ENCODE results near the gene NES. TPM values are rescaled to one million over a fixed set of nuclear protein-coding genes. Genes with fewer than 3 reads are reported as not detected.

The NES gene
- total and polyA plus RNA-seq, 12 donors, result 7.7 to 26.9 (median 14.0) TPM

DNA sequence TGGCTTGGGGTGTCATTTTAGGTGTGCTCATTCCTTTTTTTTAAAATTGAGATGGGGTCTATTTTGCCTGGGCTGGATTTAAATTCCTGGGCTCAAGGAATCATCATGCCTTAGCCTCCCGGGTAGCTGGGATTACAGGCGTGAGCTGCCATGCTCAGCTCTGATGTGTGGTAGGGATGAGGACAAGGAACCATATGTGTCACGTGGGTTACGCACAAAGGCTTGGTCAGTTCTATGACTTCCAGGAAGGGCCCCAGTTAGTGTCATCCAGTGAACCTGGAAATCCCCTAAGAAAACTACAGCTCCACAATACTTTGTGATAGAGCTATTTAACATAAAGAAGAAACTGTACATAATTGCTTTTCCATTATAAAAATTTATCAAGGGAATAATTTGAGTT, 44.3 kb upstream of the NES start:
- no peak for DNase-seq
- no peaks in the 10 kb centered on the region for H3K27me3 ChIP-seq
- 86 to 93% (median 89%) methylated on average over 4 of the region's 4 CpGs for WGBS, 4 donors
- H3K27ac ChIP-seq, result no peak overlapping the region
- no peak overlapping the region for H3K4me3 ChIP-seq
- H3K9me3 ChIP-seq (replicated peaks in 1 of 3), result no peaks in the 10 kb centered on the region
- no peak for TF ChIP-seq CTCF (IDR thresholded peaks at IDR 0.05)
- no peak for TF ChIP-seq POLR2A (IDR thresholded peaks at IDR 0.05)
- intact Hi-C loops (cut with DNase I), result loop anchor here in 1 of 2 donors (10.0 kb wide), 1 partner anchor 143 kb away; the partner anchor contains the start of gene NTRK1
- peaks cover 0 to 35% of the 10 kb centered on the region in 2 donors for H3K36me3 ChIP-seq (replicated peaks in 1 of 2)
- peaks cover 15 to 23% of the 10 kb centered on the region in 2 donors for H3K4me1 ChIP-seq (replicated peaks in 1 of 2)

DNA sequence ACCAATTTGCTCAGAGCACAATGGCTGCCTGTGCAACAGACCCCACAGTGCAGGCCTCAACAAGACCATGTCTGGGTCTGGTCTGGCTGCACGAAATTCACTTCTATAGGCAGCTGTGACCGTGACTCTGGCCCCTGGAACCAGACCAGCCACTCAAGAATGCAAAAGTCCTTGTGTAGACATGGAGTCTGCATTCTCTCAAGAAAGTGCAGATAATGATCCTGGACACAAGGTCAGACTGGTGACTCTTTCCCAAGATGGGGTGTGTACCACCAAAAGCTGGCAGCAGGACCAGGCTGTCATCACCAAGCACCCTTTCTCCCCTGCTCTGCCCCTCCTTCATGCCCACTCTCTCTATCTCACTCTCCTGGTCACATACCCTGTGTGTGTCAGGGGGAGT, 43.9 kb upstream of the NES start:
- intact Hi-C loops (cut with DNase I), result loop anchor here in 1 of 2 donors (10.0 kb wide), 1 partner anchor 144 kb away; the partner anchor contains the start of gene NTRK1
- H3K27ac ChIP-seq, result no peak overlapping the region
- H3K4me1 ChIP-seq (replicated peaks in 1 of 2), result peaks cover 11 to 19% of the 10 kb centered on the region in 2 donors
- H3K27me3 ChIP-seq, result no peaks in the 10 kb centered on the region
- H3K9me3 ChIP-seq (replicated peaks in 1 of 3), result no peaks in the 10 kb centered on the region
- no peak for TF ChIP-seq CTCF (IDR thresholded peaks at IDR 0.05)
- no peak overlapping the region for H3K4me3 ChIP-seq
- 29 to 50% (median 47%) methylated on average over 1 to 2 of the region's 2 CpGs for WGBS, 4 donors
- peak in 1 of 7 donors; percentile 48 for DNase-seq
- H3K36me3 ChIP-seq (replicated peaks in 1 of 2), result peaks cover 0 to 35% of the 10 kb centered on the region in 2 donors

GRCh38 chr1:156717351-156717750, 40.1 kb upstream of the NES start:
- intact Hi-C loops (cut with DNase I), result no loop called here
- WGBS, 4 donors, result 86 to 97% (median 95%) methylated on average over 4 of the region's 4 CpGs
- Histone ChIP-seq H3K27me3 (no peaks in the 10 kb centered on the region), H3K4me1 (replicated peaks in 1 of 2) (peaks cover 8% of the 10 kb centered on the region in 2 donors), H3K9me3 (replicated peaks in 1 of 3) (no peaks in the 10 kb centered on the region), H3K27ac (no peak overlapping the region), H3K4me3 (no peak overlapping the region), H3K36me3 (replicated peaks in 1 of 2) (peaks cover 0 to 15% of the 10 kb centered on the region in 2 donors)
- TF ChIP-seq POLR2A (IDR thresholded peaks at IDR 0.05), result no peak
- TF ChIP-seq CTCF (IDR thresholded peaks at IDR 0.05), result no peak
- DNase-seq, result no peak

GRCh38 chr1:156714830-156715229, 37.6 kb upstream of the NES start:
- no peaks in the 10 kb centered on the region for H3K36me3 ChIP-seq (replicated peaks in 1 of 2)
- H3K4me3 ChIP-seq, result no peak overlapping the region
- intact Hi-C loops (cut with DNase I), result no loop called here
- H3K27me3 ChIP-seq, result no peaks in the 10 kb centered on the region
- no peak overlapping the region for H3K27ac ChIP-seq
- TF ChIP-seq CTCF (IDR thresholded peaks at IDR 0.05), result no peak
- no peak for TF ChIP-seq POLR2A (IDR thresholded peaks at IDR 0.05)
- H3K9me3 ChIP-seq (replicated peaks in 1 of 3), result no peaks in the 10 kb centered on the region
- no peak for DNase-seq
- 76 to 83% (median 79%) methylated on average over 3 of the region's 3 CpGs for WGBS, 4 donors
- H3K4me1 ChIP-seq (replicated peaks in 1 of 2), result peaks cover 9 to 12% of the 10 kb centered on the region in 2 donors
